NCI-H526 (cell line): ENCODE data around the gene OSBPL7.

Source experiments
- DNase-seq, 2 experiments: peaks; one replicate each; lab custom pipeline; 2025; lab: John Stamatoyannopoulos, UW

OSBPL7 gene

DNA sequence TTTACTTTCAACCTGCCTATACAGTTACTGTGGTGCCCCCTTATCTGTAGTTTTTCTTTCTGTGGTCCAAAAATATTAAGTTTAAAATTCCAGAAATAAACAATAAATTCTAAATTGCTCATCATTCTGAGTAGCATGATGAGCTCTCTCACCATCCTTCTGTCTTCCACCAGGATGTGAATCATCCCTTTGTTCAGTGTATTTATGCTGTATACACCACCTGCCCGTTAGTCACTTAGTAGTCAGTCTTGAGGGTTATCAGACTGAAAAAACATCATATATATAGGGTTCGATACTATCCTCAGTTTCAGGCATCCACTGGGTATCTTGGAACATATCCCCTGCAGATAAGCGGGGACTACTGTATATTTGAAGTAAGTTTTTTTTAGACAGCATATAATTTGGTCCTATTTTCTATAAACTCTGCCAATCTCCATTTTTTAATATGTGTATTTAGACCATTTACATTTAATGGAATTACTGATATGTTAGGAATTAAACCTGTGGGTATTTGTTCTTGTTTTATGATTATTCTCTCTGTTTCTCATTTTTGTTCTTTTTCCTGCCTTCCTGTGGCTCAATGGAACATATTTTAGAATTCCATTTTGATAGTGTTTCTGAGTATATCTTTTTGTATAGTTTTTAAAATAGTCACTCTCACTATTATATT, 57.5 kb downstream of the OSBPL7 start:
- no peak for DNase-seq

GRCh38 chr17:47762728-47763127, 58.9 kb downstream of the OSBPL7 start:
- no peak for DNase-seq

GRCh38 chr17:47760409-47761140, 61.0 kb downstream of the OSBPL7 start:
- no peak for DNase-seq

DNA sequence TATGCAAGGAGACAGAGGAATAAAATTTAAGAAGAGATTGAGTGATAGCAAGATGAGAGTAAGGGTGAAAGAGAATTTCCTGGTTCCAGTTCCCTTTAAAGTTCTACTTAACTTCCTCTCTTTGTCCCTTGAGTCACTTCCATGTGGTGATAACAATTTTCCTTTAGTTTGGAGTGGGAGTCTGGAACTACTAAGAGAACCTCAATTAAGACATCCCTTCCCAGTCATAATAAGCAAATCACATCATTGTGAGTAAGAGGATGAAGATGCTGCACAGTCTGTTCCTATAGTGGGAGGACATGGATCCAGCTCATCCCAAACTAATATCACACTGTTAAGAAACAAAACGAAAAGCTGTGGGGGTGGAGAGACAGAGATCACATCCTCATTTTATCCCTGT, 64.2 kb downstream of the OSBPL7 start:
- DNase-seq, result no peak
